NT2/D1 (cell line): Measurements from ENCODE around the gene RHOBTB1.

Experiments used
- SUZ12 ChIP-seq: IDR thresholded peaks from 2 replicates; pipeline ENCODE4 v1.6.1; 2011; ENCODE audit not compliant: insufficient read length, insufficient read depth; ENCODE audit errors: extremely low read depth
- YY1 ChIP-seq: IDR thresholded peaks from 2 replicates; pipeline ENCODE4 v1.6.1; 2011; ENCODE audit not compliant: insufficient read length, insufficient read depth
- ZNF274 ChIP-seq: IDR thresholded peaks from 2 replicates; pipeline ENCODE4 v1.6.1; 2011; ENCODE audit warnings: mild to moderate bottlenecking, low read depth, low read length

DNA sequence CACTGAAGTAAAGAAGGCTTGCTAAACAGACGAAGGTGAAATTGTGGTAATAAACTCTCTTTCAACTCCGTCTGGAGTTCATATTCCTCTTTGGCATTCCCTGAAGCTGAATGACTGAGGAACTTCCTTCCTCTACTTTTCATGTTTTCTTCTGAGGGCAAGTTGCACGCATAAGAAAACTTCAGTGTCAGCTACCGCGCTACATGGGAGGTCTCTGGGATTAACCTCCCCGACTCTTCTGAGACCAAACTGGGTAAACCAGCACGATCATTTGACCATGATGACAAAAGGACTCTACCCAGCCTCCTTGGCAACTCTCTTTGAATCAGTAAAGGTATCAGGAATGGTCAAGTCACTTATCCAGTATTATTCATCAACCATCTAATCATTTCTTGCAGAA, 44.7 kb downstream of the RHOBTB1 start:
- TF ChIP-seq YY1, result no peak
- TF ChIP-seq SUZ12, result no peak
- TF ChIP-seq ZNF274, result no peak
